GM18511 (cell line): ENCODE data around the gene KDR.

Experiments
- ATAC-seq: cut with Tn5 transposase; IDR thresholded peaks from one replicate; pipeline ENCODE4 v1.9.1; 2021; ENCODE audit warnings: mild to moderate bottlenecking, moderate library complexity; ENCODE audit not compliant: unreplicated experiment

Gene KDR

DNA sequence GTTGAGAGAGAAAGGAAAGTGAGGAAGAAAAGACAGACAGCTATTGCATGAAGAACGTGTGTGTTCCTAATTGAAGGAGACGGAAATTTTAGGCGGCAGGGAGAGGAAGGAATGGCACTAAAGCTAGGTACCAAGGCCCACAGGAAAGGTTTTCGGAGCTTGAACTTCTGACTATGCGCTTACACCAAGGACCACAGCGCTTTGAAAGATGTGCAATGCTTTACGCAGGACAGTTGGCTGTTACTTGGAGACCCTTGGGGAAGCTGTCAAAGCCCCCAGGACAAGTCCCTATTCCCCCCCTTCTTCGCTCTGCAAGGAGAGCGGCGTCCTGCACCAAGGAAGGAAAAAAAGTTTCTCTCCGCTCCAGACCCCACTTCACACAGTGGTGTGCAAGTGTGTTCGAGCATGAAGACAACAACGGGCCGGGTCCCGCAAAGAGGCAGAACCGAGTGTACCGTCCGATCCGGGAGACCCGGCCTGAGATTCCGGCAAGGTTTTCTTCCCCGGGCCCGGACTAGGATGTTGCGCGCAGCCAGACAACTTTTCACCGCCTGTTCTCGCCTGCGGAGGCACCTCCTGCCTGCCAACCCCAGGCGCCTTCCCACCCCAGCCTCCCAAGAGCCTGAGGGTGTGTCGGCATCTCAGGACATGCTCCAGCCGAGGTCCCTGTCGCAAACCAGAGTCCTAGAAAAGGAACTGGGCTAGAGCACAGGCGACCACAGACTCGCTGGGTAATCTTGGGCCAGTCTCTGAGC lies 896 bp downstream of the KDR start:
- no peak for ATAC-seq

DNA sequence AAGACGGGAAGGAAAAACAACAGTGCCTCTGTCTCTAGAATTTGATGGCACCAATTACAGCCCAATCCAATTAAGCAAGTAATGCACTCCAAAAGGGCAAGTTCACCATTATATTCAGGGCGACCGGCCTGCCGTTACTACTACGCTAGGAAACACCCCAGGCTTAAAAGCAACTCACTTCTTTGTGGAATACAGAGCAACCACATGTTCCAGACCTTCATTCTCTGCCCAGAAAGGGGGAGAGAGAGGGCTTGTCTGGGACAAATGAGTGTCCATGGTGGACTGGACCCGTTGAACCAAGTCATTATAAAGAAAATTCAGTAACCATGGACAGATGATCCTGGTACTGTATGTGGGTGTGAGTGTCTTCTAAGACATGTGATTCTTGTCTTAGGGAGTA lies 1.6 kb downstream of the KDR start:
- ATAC-seq: no peak

DNA sequence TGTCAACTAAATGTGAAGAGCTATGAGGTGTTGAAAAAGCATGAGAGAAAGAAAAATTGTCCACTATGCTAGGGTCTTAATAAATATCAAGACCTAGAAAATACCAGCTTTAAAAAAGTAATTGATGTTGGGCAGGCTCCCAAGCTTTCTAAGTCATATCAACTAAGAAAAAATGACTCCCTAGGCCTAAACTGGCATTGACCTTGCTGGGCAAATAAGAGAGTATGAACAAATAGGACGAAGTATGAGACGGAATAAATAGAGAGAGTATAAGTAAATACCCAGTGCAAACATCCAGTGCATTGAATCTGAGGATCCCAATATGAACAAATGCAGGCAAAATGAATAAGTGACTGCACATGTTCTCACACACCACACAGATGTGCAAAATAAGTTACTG lies 3.2 kb downstream of the KDR start:
- ATAC-seq: no peak

DNA sequence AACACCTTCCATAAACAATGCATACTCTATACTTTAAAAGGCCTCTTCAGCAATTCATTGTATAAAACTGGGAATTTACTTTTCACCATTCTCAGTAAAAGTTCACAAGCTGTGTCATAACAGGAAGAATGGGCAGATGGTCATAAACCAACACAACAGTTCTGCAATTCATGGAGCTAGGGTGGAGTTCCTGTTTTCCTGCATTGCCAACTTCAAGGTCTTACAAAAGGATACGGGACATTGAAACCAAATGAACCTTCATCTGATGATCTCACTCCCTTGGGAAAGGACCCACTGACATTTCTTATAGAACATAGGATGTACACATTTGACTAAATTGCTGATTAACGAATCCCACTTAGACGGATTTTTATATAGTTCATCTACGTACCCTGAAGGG lies 4.1 kb downstream of the KDR start:
- ATAC-seq: no peak

DNA sequence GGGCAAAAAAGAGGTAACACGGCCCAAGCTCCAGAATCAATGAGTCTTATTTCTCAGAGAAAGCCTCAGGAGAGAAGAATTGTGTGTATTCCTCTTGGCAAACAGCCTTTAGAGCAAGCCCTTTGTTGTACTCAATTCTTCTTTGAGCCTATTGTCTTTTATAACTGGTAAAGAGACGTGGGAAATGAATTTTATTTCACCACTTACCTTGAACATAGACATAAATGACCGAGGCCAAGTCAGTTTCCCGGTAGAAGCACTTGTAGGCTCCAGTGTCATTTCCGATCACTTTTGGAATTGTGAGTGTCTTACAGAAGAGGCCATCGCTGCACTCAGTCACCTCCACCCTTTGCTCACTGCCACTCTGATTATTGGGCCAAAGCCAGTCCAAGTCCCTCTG lies 7.0 kb downstream of the KDR start:
- ATAC-seq: no peak

DNA sequence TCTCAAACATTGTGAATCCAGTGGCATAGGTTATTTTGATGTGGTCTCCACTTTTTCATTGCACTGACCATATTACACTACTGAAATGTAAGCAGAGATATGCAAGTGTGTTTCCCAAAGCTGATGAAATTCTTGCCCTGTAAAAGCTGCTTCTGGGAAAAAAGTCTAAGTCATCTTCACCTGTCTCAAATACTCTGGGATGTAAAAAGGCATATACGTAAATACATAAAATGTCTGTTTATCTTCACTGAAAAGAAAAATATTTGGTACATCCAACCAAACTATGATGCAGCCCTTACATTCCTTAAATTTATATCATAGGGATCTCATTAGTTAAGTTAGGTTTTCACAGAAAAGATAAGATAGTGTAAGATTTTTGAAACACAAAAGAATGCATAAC lies 7.9 kb downstream of the KDR start:
- ATAC-seq: no peak

DNA sequence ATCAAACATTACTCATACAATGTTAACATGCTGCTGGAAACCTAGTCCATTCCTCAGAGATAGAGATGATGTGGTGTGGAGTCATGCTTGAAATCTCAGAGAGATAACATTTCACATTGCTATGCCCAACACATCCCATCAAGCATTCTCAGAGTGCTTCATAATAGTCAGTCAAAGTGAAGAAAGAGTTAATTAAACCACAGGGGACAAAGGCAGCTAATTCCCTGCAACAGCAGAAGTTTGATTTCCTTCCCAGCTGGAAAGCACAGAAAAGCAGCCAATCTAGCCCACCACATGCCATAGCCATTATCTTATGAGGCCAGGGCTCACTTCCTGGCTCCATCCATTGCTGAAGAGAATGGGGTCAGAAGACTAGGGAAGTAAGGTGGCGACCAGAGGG lies 8.9 kb downstream of the KDR start:
- no peak for ATAC-seq

DNA sequence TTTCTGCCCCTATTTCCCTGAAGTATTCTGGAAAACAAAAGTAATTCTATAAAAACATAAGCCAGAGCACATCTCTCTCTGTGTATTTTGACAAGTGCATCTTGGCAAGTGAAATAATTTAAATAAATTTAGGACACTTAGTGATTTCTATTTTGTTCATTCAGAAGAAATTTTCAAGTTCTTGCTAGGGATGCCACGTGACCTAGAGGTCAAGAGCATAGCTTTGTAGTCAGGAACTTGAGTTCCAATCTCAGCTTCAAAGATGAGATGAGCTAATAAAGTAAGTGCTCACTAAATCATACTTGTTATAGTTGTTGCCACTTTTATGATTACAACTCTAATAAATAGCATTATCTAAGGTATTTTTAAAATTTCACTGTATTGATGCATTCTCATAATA lies 13.8 kb downstream of the KDR start:
- no peak for ATAC-seq

DNA sequence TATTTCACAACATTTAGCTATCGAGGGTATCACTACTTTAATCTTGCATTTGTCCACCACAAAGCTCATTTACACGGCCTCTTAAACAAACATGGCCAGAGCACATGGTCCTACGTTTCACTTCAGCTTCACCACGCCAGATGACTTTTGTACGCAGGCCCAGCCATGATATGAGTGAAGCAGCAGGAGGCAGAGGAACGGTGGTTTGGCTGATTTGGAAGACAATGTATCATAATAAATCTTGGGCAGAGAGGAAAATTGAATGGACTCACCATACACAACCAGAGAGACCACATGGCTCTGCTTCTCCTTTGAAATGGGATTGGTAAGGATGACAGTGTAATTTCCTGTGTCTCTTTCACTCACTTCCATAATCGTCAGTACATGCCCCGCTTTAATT lies 15.3 kb downstream of the KDR start:
- no peak for ATAC-seq

DNA sequence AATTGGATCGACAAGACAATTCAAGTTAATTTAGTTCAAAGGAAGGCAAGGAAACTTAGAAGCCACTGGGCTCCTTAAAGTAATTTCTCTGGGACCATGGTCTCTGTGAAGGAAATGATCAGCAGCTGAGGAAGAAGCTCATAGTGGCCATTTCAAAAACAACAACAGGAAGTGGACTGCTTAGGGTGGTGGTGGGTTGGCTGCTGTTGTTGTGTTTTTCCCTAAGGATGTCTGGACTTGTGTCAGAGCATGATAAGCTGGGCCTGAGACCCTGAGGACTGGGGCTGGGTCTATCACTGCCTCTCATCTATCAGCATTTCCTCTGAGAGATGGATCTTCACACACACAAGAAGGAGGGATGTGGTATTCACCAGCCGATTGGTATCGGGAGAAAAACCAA lies 18.3 kb downstream of the KDR start:
- no peak for ATAC-seq

DNA sequence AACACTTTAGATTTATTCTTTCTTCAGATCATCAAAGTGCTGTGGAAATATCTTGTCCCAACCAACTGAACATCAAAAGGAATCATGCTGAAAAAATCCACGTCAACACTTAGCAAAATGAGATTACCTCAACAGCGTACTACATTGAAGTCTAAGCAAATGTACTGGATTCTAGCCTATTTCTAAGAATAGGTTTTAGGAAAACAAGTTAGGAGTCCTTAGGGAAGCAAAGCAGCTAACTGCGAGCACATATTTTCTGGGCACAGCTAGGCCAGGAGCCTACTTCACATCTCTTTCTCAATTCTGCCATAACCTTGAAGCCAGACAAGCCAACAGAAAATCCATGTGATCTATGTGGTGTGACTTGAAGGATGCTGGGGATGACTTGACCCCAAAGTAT lies 22.2 kb downstream of the KDR start:
- no peak for ATAC-seq

DNA sequence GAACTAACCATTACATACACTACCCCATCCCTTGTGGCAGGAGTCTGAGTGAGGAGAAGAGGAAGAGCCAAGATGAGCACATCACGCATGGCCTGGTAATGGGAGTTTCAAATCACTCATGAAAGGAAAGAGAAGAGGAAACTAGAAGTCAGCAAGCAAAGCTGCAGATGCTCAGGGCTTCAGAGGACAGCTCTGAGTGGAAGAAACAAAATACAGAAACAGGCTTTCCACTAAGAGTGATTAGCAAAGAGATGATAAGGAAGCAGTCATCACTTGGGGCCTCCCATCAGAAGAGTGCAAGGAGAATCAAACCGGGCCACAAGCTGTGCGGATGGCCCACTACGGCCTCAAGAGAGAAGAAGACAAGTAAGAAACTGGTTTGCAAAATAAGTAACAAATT lies 25.6 kb downstream of the KDR start:
- ATAC-seq: no peak

DNA sequence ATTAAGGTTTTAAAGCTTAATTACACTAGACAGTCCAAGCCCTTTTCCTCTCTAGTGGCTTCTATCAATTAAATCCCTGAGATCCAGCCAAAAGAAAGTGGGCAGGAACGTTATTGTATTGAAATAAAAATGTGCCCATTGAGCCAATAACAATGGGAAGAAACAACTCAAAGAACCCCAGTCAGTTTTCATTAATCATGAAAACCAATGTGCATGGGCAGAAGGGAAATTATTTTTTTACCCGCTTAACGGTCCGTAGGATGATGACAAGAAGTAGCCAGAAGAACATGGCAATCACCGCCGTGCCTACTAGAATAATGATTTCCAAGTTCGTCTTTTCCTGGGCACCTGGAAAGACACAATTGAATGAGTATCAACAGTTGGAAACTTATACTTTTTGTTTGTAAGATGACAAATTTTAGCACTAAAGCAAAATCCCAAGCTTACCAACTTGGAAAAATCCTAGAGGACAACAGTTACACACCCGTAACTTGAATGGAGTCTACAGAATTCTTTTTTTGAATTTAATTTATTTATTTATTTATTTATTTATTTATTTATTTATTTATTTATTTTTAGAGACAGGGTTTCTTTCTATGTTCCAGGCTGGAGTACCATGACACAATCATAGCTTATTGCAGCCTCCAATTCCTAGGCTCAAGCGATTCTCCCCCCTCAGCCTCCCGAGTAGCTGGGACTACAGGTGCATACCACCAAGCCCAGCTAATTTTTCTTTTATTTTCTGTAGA lies 26.8 kb downstream of the KDR start:
- no peak for ATAC-seq

DNA sequence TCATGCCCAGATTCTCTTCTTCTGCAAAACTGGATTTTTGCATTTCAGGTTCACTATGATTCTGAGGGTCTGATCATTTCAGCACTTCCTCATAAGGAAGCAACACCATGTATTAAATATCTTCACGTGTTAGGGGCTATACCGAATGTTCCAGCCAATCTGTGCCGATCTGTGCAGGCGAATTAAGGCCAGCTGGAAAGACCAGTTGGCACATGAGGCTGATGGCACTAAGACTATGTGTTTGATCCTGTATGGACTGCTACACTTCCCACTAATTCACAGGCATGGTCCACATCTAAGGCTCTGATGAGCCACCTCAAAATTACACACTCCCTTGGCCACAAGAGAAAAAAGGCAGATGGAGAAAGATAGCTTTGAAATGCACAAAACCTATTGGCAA lies 28.8 kb downstream of the KDR start:
- ATAC-seq: no peak

DNA sequence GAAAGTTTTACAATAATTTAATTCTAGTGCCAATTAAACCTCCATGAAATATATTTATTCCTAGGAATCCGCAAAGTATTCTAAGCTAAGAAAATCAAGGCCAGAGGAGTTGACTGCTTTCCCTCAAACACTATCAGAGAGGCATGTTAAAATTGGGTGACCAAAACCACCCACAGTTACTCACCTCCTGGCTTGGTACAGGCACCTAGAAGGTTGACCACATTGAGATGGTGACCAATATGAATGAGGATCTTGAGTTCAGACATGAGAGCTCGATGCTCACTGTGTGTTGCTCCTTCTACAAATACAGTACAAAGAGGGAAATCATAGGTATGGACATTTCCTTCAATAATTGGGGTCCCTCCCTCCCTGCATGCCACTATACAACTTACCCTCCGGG lies 29.4 kb downstream of the KDR start:
- ATAC-seq: no peak

DNA sequence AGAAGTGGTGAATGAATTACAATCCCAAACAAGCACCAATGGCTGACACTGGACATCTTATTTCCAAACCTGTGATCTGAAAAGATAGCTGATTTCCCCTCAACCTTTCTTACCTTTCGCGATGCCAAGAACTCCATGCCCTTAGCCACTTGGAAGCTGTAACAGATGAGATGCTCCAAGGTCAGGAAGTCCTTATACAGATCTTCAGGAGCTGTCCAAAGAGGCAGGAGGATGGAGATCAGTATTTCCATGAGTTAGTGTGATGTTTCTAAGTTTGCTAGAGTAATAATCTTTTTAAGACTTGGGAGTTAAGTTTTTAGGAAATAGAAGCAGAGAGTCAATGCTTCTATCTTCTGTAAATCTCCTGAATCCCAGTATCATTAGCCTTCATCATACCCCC lies 32.9 kb downstream of the KDR start:
- ATAC-seq: no peak

DNA sequence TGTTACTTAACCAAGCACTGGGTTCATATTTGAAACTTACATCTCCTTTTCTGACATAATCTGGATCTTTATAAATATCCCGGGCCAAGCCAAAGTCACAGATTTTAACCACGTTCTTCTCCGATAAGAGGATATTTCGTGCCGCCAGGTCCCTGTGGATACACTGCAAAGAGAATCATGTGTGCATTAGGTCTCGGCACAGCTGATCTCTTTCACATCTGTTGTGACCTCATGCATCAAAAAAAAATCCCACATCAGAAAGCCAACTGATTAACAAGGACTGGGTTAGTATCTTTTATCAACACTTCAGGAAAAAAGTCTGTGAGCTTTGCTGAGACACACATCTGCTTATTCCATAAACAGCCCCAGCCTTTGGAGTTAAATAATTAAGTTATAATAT lies 35.5 kb downstream of the KDR start:
- no peak for ATAC-seq

DNA sequence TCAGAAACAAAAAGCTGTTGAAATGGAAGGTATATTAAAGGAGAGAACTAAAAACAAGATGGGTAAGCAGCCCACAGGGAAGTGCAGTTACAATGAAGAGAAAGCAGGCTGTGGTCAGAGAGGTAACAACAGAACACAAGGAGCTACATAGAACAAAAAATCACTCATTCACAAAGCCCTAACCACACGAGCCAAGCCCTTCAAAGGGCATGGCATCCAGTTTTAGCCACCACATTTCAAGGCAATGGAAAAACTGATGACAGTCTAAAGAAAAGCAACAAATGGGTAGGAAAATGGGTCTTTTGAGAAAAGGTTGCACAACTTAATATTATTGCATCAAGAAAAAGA lies 37.5 kb downstream of the KDR start:
- no peak for ATAC-seq

DNA sequence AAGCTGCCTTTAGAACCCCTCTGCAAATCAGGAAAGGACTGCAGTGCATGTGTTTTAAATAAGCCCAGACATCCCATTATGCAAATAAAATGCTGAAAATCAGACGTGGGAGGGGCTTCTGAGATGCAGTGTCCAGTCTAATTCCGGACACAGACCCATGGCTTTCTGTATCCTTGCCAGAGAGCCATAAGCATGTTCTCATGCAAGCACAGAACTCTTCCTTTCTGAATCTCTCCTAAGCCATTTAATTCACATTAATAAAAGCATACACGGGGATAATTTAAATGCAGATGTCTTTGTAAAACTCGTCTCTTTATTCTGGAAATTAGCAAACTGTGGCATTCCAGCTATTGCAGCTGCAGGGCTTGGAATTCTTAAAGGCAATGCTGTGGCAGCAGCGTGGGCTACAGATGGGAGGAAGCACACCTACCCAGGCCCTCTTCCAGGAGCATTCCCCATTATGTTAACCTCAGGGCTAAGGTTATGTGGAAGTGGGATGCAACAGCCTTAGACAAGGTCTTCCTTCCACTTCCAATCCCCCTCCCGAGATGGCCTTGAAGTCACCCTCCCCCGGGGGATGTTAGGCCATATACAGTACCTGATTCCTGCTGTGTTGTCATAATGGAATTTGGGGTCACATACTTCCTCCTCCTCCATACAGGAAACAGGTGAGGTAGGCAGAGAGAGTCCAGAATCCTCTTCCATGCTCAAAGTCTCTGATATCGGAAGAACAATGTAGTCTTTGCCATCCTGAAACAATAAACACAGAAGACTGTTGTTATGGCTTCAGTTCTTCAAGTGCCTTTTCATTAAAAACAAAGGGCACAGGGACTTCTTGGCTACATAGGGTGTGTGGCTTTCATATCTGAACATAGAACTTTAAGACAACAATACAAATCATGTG lies 38.1 kb downstream of the KDR start:
- no peak for ATAC-seq

DNA sequence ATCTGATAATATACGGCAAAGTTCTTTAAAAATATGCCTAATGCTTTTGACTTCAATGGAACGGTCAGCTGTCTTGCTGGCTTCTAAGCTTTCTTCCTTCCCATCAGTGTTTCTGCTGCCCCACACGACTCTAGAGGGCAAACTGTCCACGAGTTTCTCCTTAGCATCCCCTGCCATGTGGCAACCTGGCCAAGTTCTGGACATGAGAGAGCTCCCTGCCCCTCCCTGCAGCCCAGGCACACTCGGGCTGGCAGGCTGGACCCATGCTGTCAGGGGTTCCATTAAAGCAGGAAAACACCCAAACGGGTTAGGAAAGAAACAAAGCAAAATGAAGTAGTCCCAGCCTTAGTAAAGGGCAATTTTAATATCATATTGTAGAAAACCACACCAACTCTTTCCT lies 38.8 kb downstream of the KDR start:
- ATAC-seq: no peak

DNA sequence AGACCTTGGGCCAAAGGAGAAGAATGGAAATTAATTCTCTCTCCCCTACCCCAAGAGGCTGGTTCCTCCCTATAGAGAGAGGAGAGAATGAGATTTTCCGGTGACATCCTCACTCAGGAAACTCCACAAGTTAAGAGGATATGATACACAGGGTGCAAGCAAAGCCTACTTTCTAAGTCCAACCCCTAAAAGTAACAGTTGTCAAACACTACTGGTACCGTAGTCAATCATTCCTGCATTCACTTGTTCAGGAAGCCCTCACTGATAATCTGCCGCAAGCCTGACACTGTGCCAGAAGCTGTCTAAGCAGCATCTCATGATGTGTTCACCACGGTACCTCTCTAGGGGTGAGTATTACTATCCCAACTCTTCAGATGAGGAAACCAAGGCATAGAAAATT lies 41.7 kb downstream of the KDR start:
- ATAC-seq: no peak

DNA sequence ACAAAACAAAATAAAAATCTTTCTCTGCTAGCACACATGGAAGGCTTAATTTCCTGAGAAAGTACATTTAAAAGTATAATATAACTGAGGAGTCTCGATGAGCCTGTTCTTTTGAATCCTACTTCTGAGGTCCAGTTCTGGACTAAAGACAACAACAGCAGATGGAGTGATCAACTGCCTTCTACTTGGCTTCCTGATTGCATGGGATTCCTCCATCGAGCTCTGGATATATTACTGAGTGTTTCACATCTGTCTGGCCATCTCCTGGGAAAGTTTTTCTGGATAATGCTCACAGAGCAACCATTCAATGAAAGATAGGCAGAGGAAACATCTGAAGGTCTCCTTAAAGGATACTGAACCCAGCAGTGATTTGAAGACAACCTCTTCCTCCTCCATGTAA lies 42.6 kb downstream of the KDR start:
- no peak for ATAC-seq
